ENCODE results near the gene FGF19.
"Not testable (repeated sequence)": the region's sequence is repeated elsewhere in the genome, so short reads cannot be mapped to it uniquely, and the experiment has no call there.

Gene FGF19

GRCh38 chr11:69716891-69717747 is 13.3 kb upstream of the FGF19 start:
- DNase-seq = no peak

- DNase-seq = no peak
Measured at GRCh38 chr11:69716099-69716498, 12.3 kb upstream of the FGF19 start.

- no peak for DNase-seq
Measured at GRCh38 chr11:69715446-69715845, 11.6 kb upstream of the FGF19 start.

GRCh38 chr11:69711822-69712801 is 8.3 kb upstream of the FGF19 start:
- peak; percentile 17 for DNase-seq

- DNase-seq = no peak
Measured at GRCh38 chr11:69708736-69709401, 5.0 kb upstream of the FGF19 start.

- no peak for DNase-seq
Measured at GRCh38 chr11:69707176-69707575, 3.4 kb upstream of the FGF19 start.

- no peak for DNase-seq
Measured at GRCh38 chr11:69705901-69706787, 2.3 kb upstream of the FGF19 start.

- DNase-seq = no peak
Measured at GRCh38 chr11:69705351-69705811, 1.6 kb upstream of the FGF19 start.

- no peak for DNase-seq
Measured at GRCh38 chr11:69704508-69705253, 859 bp upstream of the FGF19 start.

- no peak for DNase-seq
Measured at GRCh38 chr11:69703453-69703767, 412 bp downstream of the FGF19 start.

GRCh38 chr11:69702769-69703452 is 911 bp downstream of the FGF19 start:
- no peak for DNase-seq

- no peak for DNase-seq
Measured at GRCh38 chr11:69702239-69702691, 1.6 kb downstream of the FGF19 start.

- no peak for DNase-seq
Measured at GRCh38 chr11:69700278-69701140, 3.3 kb downstream of the FGF19 start.

- DNase-seq = no peak
Measured at GRCh38 chr11:69699213-69699612, 4.6 kb downstream of the FGF19 start.

- DNase-seq = no peak
Measured at GRCh38 chr11:69698362-69698761, 5.5 kb downstream of the FGF19 start.

GRCh38 chr11:69697861-69698260 is 6.0 kb downstream of the FGF19 start:
- no peak for DNase-seq

GRCh38 chr11:69697469-69697843 is 6.4 kb downstream of the FGF19 start:
- DNase-seq = no peak

GRCh38 chr11:69696749-69697468 is 6.9 kb downstream of the FGF19 start:
- DNase-seq = no peak

- not testable (repeated sequence) for DNase-seq
Measured at GRCh38 chr11:69695995-69696394, 7.8 kb downstream of the FGF19 start.

Measured in SIG-M5 (cell line).